AG04449 (cell line): ENCODE results near the gene CYP4B1.

Experiments
- CTCF ChIA-PET: fragments of 350-600 bp; formaldehyde crosslinking; extraction: SDS; loops from one replicate; lab custom pipeline; 2021; ENCODE audit warnings: antibody characterized with exemption; lab: Yijun Ruan, JAX
- POLR2A ChIA-PET: fragments of 400-600, 350-600 bp; formaldehyde crosslinking; extraction: SDS; loops from one replicate; lab custom pipeline; 2020; ENCODE audit warnings: antibody characterized with exemption, inconsistent platforms; lab: Yijun Ruan, JAX
- DNase-seq: peaks from one replicate; pipeline ENCODE4 v3.0.0-alpha.2; 2010; ENCODE audit warnings: low read depth, low spot score
- H3K4me3 ChIP-seq: 2 replicates; pipeline ENCODE4 v1.5.1; 2011; ENCODE audit warnings: low read depth, mild to moderate bottlenecking, control low read depth, low read length
- CTCF ChIP-seq: IDR thresholded peaks from one replicate; pipeline ENCODE4 v1.5.1; 2011; ENCODE audit warnings: mild to moderate bottlenecking, moderate library complexity, low read length, control low read depth, inconsistent platforms; ENCODE audit not compliant: insufficient read depth; ENCODE audit errors: missing control alignments

The CYP4B1 gene

DNA sequence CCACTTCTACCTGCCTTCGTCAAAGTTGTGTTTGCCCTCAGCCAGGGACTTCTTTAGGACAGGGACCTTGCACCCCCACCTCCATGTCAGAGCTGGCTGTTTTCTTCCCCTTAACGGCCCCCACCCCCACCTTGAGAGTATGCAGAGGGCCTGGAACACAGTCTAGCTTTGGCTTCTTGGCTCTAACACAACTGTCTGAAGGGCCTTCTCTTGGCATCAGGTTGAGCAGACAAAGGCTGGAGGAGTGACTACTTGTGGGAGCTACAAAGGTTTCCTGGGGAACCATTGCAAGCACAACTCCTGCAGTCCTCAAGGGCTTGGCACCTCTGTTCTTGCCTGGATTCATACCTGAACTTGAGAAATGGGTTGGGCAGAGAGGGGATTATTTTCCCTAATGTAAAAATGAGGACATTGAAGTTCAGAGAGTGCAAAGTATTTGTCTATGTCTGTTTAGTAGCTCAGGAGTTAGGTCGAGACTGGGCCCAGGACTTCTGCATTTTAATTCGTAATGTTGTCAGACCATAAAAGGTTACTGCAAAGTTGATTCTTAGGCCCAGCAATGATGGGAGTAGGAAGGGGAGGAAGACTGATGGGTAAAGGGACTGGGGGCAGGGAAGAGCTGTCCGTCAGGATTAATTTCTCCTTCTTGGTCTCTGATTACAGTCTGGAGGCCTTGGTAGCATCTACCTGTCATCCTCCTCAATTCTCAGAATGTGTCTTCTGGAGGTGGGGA, 2.6 kb downstream of the CYP4B1 start:
- no peak for TF ChIP-seq CTCF
- CTCF ChIA-PET, result no interaction called here

GRCh38 chr1:46802081-46802480, 3.2 kb downstream of the CYP4B1 start:
- no peak for TF ChIP-seq CTCF
- no peak for DNase-seq
- H3K4me3 ChIP-seq, result no peak overlapping the region
- POLR2A ChIA-PET, result no interaction called here
- CTCF ChIA-PET, result no interaction called here

More for the DNA sequence above, 2.6 kb downstream of the CYP4B1 start:
- DNase-seq, result no peak
- POLR2A ChIA-PET, result no interaction called here
- no peak overlapping the region for H3K4me3 ChIP-seq

- ChIA-PET POLR2A (no interaction called here), CTCF (no interaction called here)
- DNase-seq, result no peak
- TF ChIP-seq CTCF, result no peak
- no peak overlapping the region for H3K4me3 ChIP-seq
Observed at GRCh38 chr1:46802901-46803574, 4.2 kb downstream of the CYP4B1 start.

GRCh38 chr1:46804027-46804889, 5.4 kb downstream of the CYP4B1 start:
- H3K4me3 ChIP-seq, result no peak overlapping the region
- ChIA-PET POLR2A (no interaction called here), CTCF (no interaction called here)
- no peak for TF ChIP-seq CTCF
- no peak for DNase-seq

DNA sequence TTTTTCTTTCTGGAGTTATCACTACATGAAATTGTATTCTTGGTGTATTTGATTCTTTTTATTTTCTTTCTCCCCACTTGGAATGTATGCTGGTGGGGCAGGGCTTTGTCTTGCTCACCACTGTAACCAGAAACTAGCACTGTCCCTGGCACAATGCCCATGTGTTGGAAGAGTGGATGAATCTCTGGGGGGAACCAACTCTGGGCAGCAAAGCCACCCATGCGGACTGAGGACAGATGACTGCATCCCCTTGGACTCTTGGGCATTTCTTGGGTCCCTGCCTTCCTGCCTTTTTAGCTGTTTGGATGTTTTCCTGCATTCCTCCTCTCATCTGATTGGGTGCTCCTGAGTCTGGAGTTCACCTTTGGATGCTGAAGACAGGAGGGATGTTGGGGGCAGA, 6.1 kb downstream of the CYP4B1 start:
- DNase-seq, result no peak
- POLR2A ChIA-PET, result no interaction called here
- CTCF ChIA-PET, result no interaction called here
- no peak for TF ChIP-seq CTCF
- H3K4me3 ChIP-seq, result no peak overlapping the region

DNA sequence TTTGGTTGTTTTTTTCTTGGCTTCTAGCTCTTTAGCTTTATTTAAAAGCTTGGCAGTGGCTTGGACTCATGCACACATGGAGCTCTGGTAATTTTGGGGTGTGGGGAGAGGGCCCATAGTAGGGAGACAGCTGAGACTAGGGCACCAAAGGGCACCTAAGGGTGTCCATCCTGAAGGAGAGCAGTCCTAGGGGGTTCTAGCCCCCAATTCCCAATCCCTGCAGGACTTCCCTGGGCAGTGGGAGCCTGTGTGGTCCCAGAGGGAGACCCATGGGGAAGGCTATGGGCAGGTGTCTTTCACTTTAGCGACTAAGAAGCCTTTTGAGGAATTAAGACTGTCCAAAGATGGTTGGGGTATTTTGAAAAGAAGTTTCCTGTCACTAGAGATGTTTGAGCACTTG, 6.9 kb downstream of the CYP4B1 start:
- POLR2A ChIA-PET, result no interaction called here
- TF ChIP-seq CTCF, result no peak
- no peak overlapping the region for H3K4me3 ChIP-seq
- DNase-seq, result no peak
- CTCF ChIA-PET, result no interaction called here
